ENCODE data around the gene FREM2.

Gene FREM2

DNA sequence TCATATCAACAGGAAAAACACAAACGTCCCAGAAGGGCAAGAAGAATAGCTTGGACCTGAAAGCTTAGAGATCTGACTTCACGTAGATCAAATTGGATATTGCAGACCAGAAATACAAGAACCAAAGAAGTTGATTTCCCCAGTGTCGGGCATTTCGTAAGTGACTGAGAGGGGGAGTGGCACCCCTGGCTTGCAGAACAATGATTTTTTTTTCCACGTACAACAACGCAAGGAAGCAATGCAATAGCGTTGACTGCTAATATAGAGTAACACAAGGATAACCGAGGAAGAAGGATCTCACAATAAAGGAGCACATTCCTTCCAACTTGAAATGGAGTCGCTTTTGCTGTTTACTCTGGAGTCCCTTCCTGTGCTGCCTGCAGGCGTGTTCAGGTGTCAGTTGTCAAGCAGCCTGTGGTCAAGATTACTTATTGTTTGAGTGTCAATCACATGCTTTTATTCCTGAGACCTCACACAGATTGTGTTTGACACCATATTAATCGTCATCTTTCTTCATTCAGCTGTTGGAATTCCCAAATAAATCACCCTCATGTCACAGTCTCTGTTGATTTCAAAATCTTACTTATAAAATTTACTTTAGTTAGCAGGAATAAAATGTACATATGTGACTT is 139.4 kb downstream of the FREM2 start:
- no peak for DNase-seq (ENCODE audit: low spot score)

DNA sequence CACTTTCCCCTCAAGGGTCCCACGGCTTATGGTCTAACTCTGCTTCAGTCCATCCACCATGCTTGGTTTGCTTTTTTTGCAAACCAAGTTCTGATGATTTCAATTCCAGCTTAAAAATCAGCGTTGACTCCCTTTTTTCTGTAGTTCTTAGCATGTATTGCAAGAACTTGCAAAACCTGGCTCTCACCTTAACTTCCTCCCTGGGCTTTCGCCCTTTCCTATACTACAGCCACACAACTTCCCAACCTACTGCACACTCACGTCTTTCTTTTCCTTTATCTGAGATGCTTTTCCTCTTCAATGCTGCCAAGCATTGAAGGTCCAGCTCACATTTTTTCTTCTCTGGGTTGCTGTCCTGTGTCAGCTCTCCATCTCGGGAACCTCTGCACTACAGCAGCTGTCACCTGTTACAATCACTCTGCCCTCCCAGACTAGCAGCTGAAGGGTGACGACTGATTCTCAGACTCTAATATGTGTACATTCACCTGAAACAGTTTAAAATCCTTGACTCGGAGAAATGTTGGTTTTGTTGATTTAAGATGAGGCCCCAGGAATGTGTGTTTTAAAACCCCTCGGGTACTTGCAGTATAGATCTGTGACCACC is 143.7 kb downstream of the FREM2 start:
- DNase-seq (ENCODE audit: low spot score): no peak

DNA sequence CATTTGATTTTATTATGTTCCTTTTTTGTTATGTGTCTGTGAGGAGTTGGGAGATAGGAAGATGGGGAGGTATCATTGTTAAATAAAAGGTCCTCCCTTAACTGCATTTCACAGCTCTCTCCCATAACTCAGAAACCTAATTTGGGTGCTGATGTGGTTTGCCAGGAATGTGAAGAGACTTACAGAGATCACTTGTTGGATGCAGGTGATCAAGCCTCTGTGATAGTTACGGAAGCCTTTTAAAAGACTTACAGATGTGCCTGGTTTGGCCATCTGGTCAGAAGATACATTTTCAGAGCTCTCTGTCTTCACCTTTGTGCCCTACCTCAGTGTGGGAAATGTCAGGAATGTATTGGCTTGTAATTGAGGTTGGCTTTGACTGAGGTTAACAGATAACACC is 157.7 kb downstream of the FREM2 start:
- no peak for DNase-seq (ENCODE audit: low spot score)

DNA sequence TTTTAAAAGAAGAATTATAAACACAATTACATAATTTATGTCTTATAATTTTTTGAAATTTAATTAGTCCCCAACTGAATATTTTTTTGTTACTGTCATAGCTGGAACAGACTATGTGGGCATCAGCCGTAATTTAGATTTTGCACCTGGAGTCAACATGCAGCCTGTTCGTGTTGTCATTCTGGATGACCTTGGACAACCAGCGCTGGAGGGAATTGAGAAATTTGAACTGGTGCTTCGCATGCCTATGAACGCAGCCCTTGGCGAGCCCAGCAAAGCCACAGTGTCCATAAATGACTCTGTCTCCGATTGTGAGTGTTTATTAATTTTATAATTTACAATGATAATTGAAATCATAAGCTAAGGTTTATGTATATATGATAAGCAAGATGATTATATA is 161.5 kb downstream of the FREM2 start:
- DNase-seq (ENCODE audit: low spot score): no peak

DNA sequence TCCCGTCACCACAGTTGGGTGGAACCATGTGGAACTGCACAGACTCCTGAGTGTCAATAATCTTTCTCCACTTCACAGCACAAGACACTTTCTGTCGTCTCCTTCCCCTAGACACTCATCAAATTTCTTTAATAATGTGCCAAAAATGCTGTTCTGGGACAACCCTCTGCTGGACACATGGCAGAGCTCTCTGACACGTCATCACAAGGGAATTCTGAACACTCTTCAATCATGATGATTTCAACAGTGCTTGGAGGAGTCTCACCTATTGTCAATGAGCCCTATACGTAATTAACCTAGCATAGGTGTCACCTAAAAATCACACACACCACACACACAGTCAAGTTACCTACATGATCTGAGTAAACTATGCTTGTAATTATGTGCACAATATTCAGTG is 162.4 kb downstream of the FREM2 start:
- DNase-seq (ENCODE audit: low spot score): no peak

DNA sequence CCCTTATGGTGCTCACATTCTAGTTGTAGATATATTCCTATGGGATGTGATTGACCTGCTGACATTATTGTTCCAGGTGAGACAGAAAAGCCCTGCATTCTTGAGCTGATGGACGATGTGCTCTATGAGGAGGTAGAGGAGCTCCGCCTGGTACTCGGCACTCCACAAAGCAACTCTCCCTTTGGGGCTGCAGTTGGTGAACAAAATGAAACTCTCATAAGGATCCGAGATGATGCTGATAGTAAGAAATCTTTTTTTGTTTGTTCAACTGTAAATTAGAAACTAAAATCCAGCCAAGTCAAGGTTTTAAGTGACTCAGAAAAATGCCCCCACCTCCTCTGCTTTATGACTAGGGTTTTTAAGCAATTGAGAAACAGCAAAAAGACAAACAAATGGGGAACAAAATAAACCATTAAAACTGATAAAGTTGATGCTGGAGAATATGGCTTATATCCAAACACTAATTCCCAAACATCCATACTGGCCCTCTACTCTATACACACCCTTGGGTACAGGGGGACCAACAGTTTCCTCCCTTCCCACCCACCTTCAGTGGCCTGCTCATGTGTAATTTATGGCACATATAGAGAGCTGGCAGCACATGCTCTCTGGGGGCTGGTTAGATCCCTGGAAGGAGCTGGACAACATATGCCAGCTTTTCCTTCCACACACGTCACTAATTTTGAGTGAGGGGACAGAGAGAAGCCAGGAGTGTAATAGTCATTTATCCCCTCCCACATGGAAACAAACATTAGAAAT is 164.2 kb downstream of the FREM2 start:
- DNase-seq (ENCODE audit: low spot score): no peak

DNA sequence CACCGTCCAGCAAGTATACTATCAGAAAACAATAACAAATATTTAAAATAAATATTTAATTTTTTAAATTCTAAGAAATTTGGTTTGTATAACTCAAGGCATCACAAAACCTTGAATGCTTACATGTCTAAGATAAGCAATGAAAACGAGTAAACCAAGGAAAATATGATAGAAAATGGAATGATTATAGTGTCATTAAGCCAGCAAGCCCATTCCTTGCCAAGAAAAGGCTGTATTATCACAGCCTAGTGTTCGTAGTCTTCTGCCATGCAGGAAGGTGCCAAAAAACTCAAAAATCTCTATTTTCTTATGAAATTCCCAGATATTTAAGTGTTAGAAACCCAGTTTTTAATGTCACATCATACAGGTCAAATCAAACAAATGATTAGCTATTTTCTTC is 167.3 kb downstream of the FREM2 start:
- DNase-seq (ENCODE audit: low spot score): no peak

DNA sequence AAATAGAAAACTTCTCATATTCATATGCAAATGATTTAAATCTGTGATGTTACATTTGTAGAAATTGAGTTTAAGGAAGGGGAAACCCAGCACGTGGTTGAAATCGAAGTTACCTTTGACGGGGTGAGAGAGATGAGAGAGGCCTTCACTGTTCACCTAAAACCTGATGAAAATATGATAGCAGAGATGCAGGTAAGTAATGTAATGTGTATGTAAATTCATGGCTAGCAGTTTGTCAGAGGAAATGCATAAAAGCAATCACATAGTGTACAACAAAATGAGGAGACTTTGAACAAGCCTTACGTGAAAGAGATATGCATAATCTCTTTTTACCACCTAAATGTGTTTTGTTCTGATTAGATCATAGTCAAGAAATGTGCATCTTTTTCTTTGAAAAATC is 169.2 kb downstream of the FREM2 start:
- DNase-seq (ENCODE audit: low spot score): no peak

DNA sequence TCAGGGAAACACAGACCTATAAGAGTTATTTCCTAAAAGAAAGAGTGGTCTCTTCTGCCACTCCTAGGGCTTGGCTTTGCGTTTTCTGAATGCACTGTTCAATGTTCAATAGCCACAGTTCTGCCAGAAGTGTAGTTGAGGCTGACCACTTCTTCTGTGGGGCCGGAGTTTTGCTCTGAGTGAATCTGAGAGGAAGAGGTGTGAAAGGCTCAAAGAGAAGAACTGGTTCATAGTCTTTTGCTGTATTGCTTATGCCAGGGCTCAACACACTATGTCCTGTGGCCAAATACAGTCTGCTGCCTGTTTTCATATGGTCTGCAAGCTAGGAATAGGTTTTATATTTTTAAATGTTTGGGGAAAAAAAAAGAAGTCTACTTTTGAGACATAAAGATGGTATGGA is 175.6 kb downstream of the FREM2 start:
- no peak for DNase-seq (ENCODE audit: low spot score)

DNA sequence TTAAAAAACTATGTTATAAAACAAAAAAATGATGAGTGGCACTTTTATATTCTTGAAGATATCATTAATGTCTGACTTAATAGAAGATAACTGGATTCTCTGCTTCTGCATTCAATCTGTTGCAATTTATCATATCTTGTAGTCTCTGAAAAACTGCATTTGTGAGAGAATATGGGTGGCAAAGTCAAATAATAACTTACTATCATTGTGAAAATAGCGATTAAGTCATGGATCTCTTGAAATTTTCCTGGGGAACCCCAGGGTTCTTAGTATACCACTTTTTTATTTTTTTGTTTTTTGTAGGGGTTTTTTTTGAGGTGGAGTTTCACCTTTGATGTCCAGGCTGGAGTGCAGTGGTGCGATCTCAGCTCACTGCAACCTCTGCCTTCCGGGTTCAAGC is 176.7 kb downstream of the FREM2 start:
- no peak for DNase-seq (ENCODE audit: low spot score)

DNA sequence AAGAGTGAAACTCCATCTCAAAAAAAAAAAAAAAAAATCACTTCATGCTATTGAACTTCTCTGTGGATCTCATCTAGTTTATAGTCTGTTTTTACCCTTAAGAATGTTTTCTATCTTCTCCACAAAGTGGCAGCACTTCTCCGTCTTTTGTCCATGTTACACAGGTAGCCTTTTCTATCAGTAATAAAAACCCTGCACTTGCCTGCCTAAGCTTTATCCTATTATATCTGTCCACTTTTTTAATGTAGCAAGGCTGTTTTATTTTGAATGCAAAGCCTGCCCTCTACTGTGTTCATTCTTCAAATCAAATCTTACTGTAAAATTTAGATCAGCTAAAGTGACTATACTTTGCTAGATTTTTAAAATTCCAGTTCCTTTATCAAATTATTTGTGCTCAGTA is 179.8 kb downstream of the FREM2 start:
- DNase-seq (ENCODE audit: low spot score): no peak

DNA sequence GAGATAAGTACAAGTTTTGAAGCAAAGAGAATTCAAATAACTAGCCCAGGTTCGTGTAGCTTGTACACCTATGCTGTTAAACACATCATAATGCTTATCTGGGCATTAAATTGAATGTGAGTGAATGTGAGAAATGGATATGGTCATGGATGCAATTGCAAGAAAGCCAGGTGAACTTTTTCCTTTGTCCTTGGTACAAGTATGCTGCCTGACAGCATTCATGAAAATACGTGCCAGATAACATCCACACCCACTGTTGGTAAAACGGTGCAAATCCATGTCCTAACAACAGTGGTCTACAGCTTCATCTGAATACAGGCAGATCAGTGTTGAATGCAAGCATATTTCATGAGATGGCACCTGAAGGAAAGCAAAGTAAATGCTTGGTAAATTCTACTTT is 181.5 kb downstream of the FREM2 start:
- no peak for DNase-seq (ENCODE audit: low spot score)

DNA sequence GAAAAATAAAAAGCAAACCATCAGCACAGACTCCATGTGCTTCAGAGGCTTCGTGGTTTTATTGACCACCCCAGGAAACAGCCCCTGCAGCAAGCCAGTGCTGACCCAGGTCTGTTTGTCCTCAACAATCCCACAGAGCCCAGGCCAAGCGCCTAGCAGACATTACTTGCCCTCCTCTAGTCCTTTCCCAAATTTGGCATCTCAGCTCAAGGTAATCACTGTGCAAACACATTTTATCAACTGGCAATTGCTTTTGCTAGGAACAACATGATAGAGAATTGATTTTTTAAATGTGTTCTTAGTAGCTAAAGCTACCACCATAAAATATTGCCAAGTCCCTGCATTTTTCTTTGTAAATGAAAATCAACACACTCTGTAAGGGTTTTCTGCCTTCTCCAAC is 182.0 kb downstream of the FREM2 start:
- DNase-seq (ENCODE audit: low spot score): no peak

DNA sequence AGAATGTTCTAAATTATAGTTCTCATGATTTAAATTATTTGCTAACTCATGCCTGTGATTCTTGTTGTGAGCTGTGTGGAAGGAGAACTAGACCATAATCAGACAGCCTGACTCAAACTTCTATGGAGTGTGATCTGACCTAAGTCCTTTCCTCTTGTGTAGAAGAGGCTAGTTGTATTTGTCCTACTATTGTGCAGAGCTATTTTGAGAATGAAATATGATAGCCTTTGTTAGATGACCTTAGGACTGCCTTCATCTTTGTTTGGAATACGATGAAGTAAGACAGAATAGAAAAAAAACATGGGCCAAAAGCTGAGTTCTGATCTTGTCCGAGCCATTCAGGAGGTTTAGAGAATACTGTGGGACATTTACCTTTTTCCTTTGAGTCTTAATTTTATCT is 184.4 kb downstream of the FREM2 start:
- no peak for DNase-seq (ENCODE audit: low spot score)

DNA sequence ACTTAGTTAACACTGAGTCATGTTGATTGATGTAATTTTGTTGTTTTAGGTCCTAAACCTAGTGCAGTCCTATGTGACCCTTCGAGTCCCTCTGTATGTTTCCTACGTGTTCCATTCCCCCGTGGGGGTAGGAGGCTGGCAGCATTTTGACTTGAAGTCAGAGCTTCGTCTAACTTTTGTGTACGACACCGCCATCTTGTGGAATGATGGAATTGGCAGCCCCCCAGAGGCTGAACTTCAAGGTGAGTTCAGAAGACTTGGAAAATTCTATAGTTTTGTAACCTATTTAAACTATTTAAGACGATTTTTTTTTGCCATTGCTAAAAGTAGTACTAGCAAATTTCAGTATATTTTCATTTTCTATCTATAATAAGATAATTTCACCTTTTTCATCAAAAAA is 185.8 kb downstream of the FREM2 start:
- no peak for DNase-seq (ENCODE audit: low spot score)

DNA sequence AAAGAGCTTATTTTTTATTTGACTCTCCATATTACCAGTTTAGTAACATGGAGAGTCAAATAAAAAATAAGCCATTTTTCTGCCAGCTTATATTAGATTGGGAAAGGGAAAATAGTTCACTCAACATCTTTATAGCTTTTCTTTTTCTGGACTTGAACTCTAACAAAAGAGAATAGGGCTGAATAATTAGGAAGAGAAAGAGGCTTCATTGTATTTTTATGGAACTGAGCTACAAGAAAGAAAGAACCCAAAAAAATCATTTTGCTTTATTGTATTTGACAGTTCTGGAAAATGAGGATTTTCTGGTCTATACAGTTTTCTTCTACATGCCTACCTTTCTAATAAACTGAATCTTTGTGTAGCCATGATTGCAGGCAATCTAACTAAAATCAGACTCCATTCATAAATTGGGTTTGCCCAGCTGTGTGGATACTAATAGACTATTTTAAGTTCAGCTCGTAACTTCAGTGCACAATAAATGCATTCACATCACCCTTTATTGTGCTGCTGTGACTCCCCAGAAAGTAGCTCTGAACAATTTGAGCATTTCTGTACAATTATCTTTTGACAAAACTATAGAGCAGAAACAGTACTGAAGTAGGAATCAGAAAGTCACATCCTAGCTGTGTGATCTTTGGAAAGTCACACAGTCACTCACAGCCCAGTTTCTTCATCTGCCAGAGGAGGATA is 188.5 kb downstream of the FREM2 start:
- DNase-seq (ENCODE audit: low spot score): no peak

DNA sequence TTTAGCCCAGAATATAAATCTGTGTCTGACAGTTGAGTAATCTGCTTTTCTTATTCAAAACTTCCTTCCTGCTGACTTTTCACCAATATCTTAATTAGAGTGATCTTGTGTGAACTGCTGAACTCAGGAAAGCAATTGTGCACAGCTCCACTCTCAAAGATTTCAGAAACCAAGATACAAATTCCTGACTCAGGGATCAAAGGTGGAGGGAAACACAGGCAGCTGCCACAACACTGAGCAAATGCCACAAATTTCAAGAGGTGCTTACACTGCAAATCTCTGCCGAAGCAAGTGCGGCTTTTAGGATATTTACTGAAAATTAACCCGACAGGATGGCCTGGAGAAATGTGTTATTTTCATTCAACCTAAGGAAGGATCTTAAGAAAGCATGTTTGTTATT is 192.4 kb downstream of the FREM2 start:
- DNase-seq (ENCODE audit: low spot score): no peak

DNA sequence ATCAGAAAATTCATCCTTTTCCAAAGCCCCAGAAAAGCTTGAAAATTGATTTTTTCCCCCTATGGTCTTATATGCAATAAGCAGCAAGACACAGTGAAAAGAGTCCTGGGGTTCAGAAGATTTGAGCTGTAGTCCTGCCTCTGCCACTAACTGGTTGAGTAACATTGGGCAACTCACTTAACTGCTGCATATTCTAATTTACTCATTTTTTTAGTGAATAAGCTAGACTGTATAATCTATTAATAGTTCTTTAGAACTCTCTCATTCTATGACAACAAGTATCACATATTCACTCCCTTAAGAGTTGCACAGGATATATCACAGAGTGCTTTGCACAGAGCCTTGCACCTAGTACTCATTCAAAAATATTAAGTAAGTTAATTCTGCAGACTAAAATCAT is 192.9 kb downstream of the FREM2 start:
- no peak for DNase-seq (ENCODE audit: low spot score)

DNA sequence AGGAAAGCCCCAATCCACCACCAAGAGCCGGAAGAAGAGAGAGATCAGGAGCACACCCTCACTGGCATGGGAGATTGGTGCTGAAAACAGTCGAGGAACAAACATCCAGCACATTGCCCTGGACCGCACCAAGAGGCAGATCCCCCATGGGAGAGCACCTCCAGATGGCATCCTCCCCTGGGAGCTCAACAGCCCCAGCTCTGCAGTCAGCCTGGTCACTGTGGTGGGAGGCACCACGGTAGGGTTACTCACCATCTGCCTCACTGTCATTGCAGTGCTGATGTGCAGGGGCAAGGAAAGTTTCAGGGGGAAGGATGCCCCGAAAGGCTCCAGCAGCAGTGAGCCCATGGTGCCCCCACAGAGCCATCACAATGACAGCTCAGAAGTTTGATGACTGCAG is 193.5 kb downstream of the FREM2 start:
- no peak for DNase-seq (ENCODE audit: low spot score)

DNA sequence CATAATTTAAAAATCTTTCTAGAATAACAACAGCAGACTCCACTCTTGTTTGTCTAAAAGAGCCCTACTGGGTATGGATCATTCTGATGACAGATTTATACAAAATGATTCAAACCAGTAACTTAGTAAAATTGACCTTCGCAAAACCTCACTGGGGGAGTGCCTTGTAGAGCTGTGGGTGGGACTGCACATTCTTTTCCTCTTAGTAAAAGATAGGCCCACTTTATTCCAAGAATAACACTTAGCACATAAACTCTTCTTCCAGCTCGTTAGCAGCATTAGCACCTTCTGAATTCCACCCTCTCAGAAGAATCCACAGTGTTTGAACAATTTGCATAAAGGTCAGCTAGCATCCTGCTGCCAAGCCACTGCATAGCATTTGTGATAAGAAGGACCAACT is 196.9 kb downstream of the FREM2 start:
- DNase-seq (ENCODE audit: low spot score): no peak

DNA sequence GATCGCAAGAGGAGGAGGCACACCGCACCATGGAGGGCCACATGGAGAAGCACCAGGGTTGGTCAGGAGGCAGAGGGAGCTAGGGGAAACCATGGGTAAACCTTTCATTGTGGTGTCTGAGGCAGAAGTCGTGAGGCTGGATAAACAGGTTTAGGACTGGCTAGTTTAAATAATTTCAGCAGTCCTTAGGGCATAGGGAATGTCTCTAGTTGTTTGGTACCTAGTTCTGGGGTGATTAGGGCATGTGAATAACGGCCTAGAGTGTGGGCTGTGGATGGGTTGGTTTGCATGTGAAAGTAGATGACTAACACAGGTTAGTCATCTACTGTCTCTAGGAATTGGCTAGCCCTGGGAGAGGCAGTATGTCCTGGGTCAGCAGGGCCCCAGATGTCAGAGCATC is 201.4 kb downstream of the FREM2 start:
- DNase-seq (ENCODE audit: low spot score): no peak

DNA sequence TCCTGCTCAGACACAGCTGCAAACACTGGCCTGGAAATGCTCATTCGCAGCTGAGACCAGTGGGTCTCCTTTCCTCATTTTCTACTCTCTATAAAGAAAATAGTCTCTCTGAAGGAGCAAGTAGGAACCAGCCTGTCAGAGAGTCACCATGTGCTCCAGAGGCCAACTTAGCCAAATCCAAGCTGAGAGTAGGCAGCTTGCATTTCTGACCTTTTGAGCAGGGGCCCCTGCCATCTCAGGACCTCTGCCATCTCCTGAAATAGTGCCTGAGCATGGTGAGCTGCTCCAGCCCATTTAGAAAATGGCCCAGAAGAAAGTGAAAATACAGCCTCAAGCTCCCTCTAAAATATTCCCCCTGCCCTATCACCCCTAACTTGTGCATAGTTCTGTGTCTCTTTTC is 208.2 kb downstream of the FREM2 start:
- no peak for DNase-seq (ENCODE audit: low spot score)

DNA sequence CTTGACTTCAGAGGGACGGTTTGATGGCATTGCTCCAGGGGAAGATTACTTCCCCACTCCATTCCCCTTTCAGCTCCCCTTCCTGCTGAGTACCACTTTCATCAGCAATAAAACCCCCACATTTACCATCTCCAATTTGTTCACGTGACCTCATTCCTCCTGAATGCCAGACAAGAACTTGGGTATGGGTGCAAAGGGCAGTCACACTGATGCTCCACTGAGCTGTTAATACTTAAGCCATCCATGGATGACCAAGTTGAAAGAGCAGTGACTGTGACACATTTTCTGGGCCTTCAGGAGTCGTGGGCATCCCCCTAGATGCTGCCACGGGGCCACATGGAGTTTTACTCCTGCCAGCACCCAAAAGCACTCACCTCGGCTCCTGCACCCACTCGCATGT is 210.6 kb downstream of the FREM2 start:
- DNase-seq (ENCODE audit: low spot score): no peak
